IPS-15b (cell line): ENCODE results near the gene TANC1.
"Not testable (repeated sequence)": the region's sequence is repeated elsewhere in the genome, so short reads cannot be mapped to it uniquely, and the experiment has no call there.

ENCODE experiments used
- H3K27me3 ChIP-seq: one replicate; pipeline ENCODE4 v1.6.1; 2013; ENCODE audit warnings: low read length; ENCODE audit not compliant: control insufficient read depth, insufficient read depth
- H3K36me3 ChIP-seq: one replicate; pipeline ENCODE4 v1.6.1; 2013; ENCODE audit warnings: low read length; ENCODE audit not compliant: control insufficient read depth, insufficient read depth
- H3K4me1 ChIP-seq: one replicate; pipeline ENCODE4 v1.6.1; 2013; ENCODE audit warnings: mild to moderate bottlenecking, low read length; ENCODE audit not compliant: control insufficient read depth, insufficient read depth
- H3K4me3 ChIP-seq: one replicate; pipeline ENCODE4 v1.5.1; 2013; ENCODE audit warnings: low read depth, low read length
- H3K9ac ChIP-seq: one replicate; pipeline ENCODE4 v1.6.1; 2013; ENCODE audit warnings: low read depth, mild to moderate bottlenecking, low read length
- H3K9me3 ChIP-seq: one replicate; pipeline ENCODE4 v1.6.1; 2013; ENCODE audit warnings: mild to moderate bottlenecking, low read length; ENCODE audit not compliant: control insufficient read depth, insufficient read depth

TANC1 gene

DNA sequence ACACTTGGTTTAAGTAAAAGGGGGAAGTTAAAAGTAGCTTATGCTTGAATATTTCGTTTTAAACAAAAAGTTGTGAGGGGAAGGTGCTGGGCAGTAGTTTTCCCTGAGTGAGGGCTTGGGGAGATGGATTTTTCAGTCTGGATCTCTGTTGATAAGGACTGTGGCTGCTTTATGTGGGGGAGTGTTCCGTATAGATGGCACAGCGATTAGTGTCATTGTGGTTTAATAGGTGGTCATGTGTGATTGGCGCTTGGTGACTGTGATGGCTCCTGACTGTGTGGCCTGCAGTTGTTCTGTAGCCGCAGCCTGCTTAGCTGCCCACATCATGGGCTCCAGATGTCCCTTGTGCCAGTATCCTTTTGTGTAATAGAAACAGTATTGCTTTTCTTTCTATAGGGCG lies 161.9 kb downstream of the TANC1 start:
- no peaks in the 10 kb centered on the region for H3K4me1 ChIP-seq
- no peaks in the 10 kb centered on the region for H3K27me3 ChIP-seq
- H3K9me3 ChIP-seq = no peaks in the 10 kb centered on the region
- H3K4me3 ChIP-seq = no peak overlapping the region
- H3K9ac ChIP-seq = no peak overlapping the region
- no peaks in the 10 kb centered on the region for H3K36me3 ChIP-seq

DNA sequence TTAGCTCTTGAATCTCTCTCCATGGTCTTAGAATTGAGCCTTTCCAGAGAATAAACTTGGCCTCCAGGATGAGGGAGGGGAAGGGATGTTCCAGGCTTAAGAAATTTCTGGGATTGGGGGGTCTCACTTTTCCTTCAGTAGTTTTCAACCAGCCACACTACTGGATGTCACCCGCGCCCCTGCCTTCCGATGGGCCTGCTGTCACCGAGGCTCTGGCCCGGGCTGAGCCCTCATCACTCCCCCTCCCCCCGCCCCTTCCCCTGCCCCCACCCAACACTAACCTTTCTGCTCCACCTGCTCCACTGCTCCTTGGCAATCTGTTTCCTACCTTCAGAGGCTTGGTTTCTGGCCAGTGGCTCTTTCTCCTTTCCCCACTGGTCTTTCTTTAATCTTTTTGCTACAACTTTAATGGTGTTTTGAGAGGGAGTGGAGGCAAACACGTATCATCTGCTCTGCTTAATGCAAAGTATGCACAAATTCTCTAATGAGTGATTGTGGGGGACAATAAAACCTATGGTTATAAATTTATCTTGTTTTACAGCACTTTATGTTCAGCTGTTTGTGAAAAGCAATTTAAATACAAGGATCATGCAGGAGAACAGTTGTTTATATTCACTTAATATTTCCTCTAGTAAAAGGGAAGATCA lies 162.9 kb downstream of the TANC1 start:
- no peak overlapping the region for H3K4me3 ChIP-seq
- no peaks in the 10 kb centered on the region for H3K36me3 ChIP-seq
- no peaks in the 10 kb centered on the region for H3K9me3 ChIP-seq
- H3K27me3 ChIP-seq = no peaks in the 10 kb centered on the region
- no peaks in the 10 kb centered on the region for H3K4me1 ChIP-seq
- H3K9ac ChIP-seq = no peak overlapping the region

DNA sequence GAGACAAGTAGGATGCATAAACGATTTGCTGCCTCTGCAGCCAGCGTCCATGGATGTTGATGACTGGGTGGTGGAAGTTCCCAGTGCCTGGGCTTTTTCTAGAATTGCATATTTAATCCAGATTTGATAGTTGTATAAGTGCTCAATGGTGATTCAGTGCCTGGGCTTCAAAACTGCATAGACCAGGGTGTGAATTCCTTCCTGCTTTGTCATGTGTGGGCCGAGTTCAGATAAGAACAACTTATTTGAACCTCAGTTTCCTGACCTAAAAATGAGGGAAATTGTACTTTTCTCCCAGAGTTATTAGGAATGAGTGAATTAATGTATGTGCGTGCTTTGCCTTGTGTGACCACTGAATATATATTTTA lies 163.5 kb downstream of the TANC1 start:
- no peak overlapping the region for H3K4me3 ChIP-seq
- no peaks in the 10 kb centered on the region for H3K9me3 ChIP-seq
- H3K36me3 ChIP-seq = no peaks in the 10 kb centered on the region
- no peak overlapping the region for H3K9ac ChIP-seq
- H3K27me3 ChIP-seq = no peaks in the 10 kb centered on the region
- no peaks in the 10 kb centered on the region for H3K4me1 ChIP-seq

DNA sequence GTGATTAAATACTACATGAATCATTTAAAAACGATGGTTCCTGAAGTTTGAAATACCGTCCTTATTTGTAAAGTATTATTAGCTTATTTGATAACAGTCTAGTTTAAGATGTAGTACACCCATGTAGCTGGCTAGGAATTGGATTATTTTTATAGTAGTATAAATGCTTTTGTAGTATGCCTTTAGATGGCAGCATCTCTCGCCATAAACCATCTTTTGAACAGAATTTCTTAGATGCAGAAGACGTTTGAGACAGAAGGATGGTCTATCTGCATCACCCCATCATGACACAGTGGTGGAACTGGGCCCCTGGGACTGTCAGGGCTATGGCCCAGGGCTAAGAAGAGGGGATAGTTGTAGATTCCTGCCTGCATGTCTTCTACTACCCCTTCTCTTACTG lies 165.4 kb downstream of the TANC1 start:
- Histone ChIP-seq H3K27me3 (no peaks in the 10 kb centered on the region), H3K9me3 (no peaks in the 10 kb centered on the region), H3K9ac (no peak overlapping the region), H3K4me3 (no peak overlapping the region), H3K36me3 (no peaks in the 10 kb centered on the region), H3K4me1 (no peaks in the 10 kb centered on the region)

DNA sequence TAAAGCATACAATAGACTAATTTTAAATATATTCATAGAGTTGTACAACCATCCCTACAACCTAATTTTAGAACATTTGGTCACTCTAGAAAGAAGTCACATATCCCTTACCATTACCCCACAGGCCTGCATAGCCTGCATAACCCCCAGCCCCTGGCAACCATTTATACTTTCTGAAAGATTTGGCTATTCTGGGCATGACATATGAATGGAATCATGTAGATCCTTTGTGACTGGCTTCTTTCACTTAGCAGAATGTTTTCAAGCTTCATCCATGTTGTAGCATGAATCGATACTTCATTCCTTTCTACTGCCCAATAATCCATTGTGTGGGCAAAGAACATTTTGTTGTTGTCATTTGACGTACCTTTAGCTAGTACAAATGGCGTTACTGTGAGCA lies 166.5 kb downstream of the TANC1 start:
- no peaks in the 10 kb centered on the region for H3K9me3 ChIP-seq
- no peak overlapping the region for H3K9ac ChIP-seq
- no peaks in the 10 kb centered on the region for H3K4me1 ChIP-seq
- no peaks in the 10 kb centered on the region for H3K36me3 ChIP-seq
- H3K27me3 ChIP-seq = no peaks in the 10 kb centered on the region
- no peak overlapping the region for H3K4me3 ChIP-seq

DNA sequence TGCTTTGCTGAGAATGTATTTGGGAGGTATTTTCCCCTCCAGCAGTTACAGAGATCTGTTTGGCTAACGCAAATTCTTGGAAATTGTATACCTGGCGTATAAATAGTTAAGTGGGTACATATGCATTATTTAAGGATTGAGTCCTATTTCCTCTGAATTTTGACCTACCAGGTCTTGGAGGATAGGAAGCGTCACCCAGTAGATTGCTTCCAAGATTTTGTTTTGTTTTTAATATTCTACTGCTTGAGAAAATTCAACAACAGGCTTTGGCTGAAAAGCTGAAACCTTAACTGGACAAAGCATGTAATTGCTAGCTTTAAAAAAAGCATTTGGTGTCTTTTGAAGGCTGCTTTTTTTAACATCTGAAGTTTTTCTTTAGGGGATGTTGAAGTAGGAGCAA lies 168.0 kb downstream of the TANC1 start:
- H3K9ac ChIP-seq = no peak overlapping the region

DNA sequence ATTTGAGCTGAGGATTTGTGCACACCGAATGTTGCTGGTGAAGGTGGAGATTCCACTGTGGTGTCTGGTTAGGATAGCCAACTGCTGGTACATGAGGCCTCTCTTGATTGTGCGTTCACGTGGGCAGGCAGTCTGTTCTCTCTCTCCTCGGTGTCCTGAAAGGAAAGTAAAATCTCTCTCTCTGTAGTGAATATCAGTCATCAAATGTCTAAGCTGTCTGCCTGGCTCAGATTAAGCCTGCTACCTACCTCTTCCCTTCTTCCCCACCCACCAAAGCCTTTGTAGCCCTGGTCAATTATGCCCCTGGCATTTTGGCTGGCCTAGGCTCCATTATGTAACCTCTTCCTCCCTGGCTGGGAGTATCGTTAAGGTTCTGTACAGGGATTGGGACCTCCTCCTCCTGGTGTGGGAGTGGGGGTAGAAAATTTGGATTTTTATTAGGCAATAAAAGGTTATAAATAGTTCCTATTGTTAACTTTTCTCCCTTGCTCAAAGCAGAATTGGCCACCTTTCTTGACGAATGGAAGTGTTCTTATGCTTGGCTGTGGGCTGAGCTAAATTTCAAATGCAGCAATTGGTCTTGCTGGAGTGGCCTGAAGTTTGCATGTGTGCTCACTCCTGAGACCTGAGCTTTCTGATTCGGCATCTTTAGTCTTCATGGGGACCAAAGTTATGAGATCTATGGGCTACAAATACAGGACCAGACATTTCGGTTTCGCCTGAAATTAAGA lies 169.2 kb downstream of the TANC1 start:
- H3K9ac ChIP-seq = no peak overlapping the region
- no peaks in the 10 kb centered on the region for H3K9me3 ChIP-seq
- no peak overlapping the region for H3K4me3 ChIP-seq
- H3K4me1 ChIP-seq = no peaks in the 10 kb centered on the region
- no peaks in the 10 kb centered on the region for H3K36me3 ChIP-seq
- no peaks in the 10 kb centered on the region for H3K27me3 ChIP-seq

More for the DNA sequence above, 168.0 kb downstream of the TANC1 start:
- Histone ChIP-seq H3K27me3 (no peaks in the 10 kb centered on the region), H3K9me3 (no peaks in the 10 kb centered on the region), H3K36me3 (no peaks in the 10 kb centered on the region), H3K4me3 (no peak overlapping the region), H3K4me1 (no peaks in the 10 kb centered on the region)

DNA sequence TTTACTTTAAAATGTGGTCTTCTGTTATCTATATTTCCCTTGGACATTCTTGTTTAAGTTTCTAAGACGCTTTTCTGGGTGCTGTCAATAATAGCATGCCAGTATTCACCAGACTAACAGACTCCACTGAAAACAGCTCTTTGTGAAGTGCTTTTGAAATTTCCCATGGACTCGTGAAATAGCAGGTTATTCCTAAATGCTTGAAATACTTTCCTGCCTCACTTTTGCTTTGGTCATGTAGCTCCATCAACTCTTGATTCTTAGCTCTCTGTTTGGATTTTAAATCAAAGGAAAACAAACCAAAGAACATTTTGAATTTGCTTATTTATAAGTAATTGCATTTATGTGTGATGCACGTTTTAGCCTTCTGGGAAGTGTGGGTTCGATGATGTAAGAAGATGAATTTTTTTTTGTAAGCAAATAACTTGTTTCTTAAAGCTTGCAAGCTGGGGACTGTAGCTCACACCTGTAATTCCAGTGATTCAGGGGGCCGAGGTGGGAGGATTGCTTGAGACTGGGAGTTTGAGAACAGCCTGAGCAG lies 170.3 kb downstream of the TANC1 start:
- H3K4me3 ChIP-seq = no peak overlapping the region
- H3K9ac ChIP-seq = no peak overlapping the region
- no peaks in the 10 kb centered on the region for H3K27me3 ChIP-seq
- no peaks in the 10 kb centered on the region for H3K36me3 ChIP-seq
- no peaks in the 10 kb centered on the region for H3K4me1 ChIP-seq
- H3K9me3 ChIP-seq = no peaks in the 10 kb centered on the region

DNA sequence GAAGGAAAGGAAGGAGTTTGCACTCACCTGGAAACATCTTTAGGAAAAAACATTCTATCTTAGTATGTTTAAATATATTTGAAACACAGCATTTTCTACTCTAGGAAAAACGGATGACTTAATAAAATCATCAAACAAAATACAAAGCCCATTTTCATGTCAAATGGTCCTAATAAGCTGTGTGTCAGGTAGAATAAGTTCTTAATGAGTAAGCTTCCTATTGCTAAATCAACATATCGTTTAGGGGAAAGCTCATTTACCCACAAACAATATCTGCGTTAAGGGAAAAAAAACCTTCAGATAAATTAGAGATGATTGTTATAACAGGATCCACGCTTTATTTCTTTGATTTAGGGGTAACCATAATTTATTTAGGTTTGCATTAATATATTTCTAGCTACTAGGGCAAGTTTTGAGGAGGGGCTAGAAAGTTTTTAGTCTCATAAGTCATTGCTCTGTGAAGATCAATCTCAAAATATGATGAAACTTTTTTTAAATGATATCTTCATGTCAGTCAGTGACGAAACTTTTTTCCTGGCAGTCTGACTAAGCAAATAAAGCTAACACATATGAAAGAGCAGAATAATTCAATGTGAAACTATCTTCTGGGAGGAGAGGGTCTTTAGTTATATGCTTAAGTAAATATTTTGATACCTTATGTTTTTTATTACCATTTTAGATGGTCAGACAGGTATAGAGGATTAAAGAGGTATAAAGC lies 170.9 kb downstream of the TANC1 start:
- Histone ChIP-seq H3K9ac (no peak overlapping the region), H3K36me3 (no peaks in the 10 kb centered on the region), H3K4me1 (no peaks in the 10 kb centered on the region), H3K4me3 (no peak overlapping the region), H3K27me3 (no peaks in the 10 kb centered on the region), H3K9me3 (no peaks in the 10 kb centered on the region)

DNA sequence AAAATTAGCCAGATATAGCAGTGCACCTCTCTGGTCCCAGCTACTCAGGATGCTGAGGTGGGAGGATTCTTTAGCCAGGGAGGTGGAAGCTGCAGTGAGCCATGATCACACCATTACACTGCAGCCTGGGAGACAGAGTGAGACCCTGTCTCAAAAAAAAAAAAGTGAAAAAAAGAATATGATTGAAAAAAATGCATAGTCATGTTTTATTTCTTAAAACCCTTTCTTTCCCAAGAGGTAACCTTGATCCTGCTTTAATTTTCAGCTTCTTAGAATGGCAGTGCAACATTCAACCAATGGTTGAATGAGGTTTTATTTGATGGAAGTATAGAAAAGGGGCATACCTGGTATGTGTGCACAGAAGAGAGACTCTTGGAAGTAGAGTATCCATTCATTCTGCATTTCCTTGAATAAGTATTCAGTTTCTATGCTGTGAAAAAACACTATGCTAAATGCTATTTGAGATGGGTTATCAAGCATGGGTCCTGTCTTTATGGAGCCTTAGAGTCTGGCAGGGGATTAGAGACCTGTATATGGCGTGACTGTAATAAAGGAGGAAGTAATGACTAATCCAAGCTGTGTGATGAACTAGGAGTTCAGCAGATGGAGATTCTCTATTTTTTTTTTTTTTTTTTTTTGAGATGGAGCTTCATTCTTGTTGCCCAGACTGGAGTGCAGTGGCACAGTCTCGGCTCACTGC lies 171.8 kb downstream of the TANC1 start:
- Histone ChIP-seq H3K9me3 (no peaks in the 10 kb centered on the region), H3K9ac (no peak overlapping the region), H3K4me1 (no peaks in the 10 kb centered on the region), H3K36me3 (no peaks in the 10 kb centered on the region), H3K27me3 (no peaks in the 10 kb centered on the region), H3K4me3 (no peak overlapping the region)

DNA sequence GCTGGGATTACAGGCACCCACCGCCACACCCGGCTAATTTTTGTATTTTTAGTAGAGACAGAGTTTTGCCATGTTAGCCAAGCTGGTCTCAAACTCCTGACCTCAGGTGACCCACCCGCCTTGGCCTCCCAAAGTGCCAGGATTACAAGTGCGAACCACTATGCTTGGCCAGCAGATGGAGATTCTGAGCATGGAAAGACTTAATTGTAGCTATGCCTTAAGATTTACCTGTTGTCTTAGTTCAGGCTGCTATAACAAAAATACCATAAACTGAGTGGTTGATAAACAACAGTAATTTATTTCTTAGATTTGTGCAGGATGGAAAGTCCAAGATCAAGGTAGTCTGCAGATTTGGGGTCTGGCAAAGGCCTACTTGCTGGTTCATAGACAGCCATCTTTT lies 172.4 kb downstream of the TANC1 start:
- not testable (repeated sequence) for H3K4me1 ChIP-seq, H3K9me3 ChIP-seq, H3K4me3 ChIP-seq, H3K36me3 ChIP-seq, H3K27me3 ChIP-seq, H3K9ac ChIP-seq
